A549 (cell line): ENCODE data around the gene ATP13A3. TPM values are rescaled to one million over a fixed set of nuclear protein-coding genes. Genes with fewer than 3 reads are reported as not detected.

Experiments used
- ATAC-seq, 2 experiments: fragments of 200-7000 bp in 1 of 2; fragments of >200 bp in 1 of 2; cut with Nextera tagmentation in 1 of 2; cut with Tn5 transposase in 1 of 2; 3 replicates each; pipeline versions ENCODE4 v1.8.0 to v1.9.1; 2018 to 2020; ENCODE audit warnings: mild to moderate bottlenecking in 1 of 2, moderate library complexity in 1 of 2
- CTCF ChIA-PET: fragments of 300-600 bp; sonication (Branson Sonifier 250); formaldehyde crosslinking; extraction: SDS; loops from one replicate; lab custom pipeline; 2021; ENCODE audit warnings: antibody characterized with exemption, inconsistent platforms; lab: Yijun Ruan, JAX
- POLR2A ChIA-PET: fragments of 350-600 bp; formaldehyde crosslinking; extraction: SDS; loops from one replicate; lab custom pipeline; 2021; ENCODE audit warnings: antibody characterized with exemption, inconsistent platforms; lab: Yijun Ruan, JAX
- DNase-seq, 2 experiments: peaks; one replicate each; pipeline versions ENCODE4 v3.0.0 to v3.0.0-alpha.2; 2011 to 2016; ENCODE audit warnings: low read depth in 1 of 2, low spot score in 1 of 2
- FAIRE-seq: peaks from 2 replicates; lab custom pipeline; 2011; peaks lifted over from hg19 to GRCh38; lab: Jason Lieb, UNC
- H3K27ac ChIP-seq, 2 experiments: fragments of >200 bp; sonication (Bioruptor Twin); formaldehyde crosslinking; 3 replicates each; pipeline ENCODE4 v1.5.1; 2016 to 2017
- H3K4me1 ChIP-seq: fragments of >200 bp; sonication (Bioruptor Twin); formaldehyde crosslinking; 3 replicates; pipeline ENCODE4 v1.6.1; 2016
- H3K4me2 ChIP-seq: fragments of >200 bp; sonication (Bioruptor Twin); formaldehyde crosslinking; 3 replicates; pipeline ENCODE4 v1.6.1; 2016
- H3K4me3 ChIP-seq: fragments of >200 bp; sonication (Bioruptor Twin); formaldehyde crosslinking; 3 replicates; pipeline ENCODE4 v1.5.1; 2016
- H3K9me3 ChIP-seq: fragments of >200 bp; sonication (Bioruptor Twin); formaldehyde crosslinking; 3 replicates; pipeline ENCODE4 v1.6.1; 2016
- BHLHE40 ChIP-seq: IDR thresholded peaks from 2 replicates; pipeline ENCODE4 v1.6.1; 2012; ENCODE audit warnings: low read depth, low read length, inconsistent platforms
- CEBPB ChIP-seq, 2 experiments: fragments of >200 bp in 1 of 2; sonication (Bioruptor Twin) in 1 of 2; formaldehyde crosslinking in 1 of 2; IDR thresholded peaks; 2 replicates each; pipeline ENCODE4 v1.6.1; 2012 to 2016
- CHD2 ChIP-seq: fragments of 150-350 bp; IDR thresholded peaks from 2 replicates; pipeline ENCODE4 v1.6.1; 2014; ENCODE audit warnings: low read length; ENCODE audit not compliant: partially characterized antibody
- CHD4 ChIP-seq: fragments of 200-600 bp; sonication (generic); IDR thresholded peaks from 2 replicates; pipeline ENCODE4 v1.6.1; 2016; ENCODE audit warnings: antibody characterized with exemption, mild to moderate bottlenecking, borderline replicate concordance
- EHF ChIP-seq: fragments of 250-450 bp; sonication (Bioruptor Pico); IDR thresholded peaks from 2 replicates; pipeline ENCODE4 v1.5.0; 2020; ENCODE audit warnings: mild to moderate bottlenecking
- EHMT2 ChIP-seq: fragments of 200-600 bp; sonication (generic); IDR thresholded peaks from 2 replicates; pipeline ENCODE4 v1.6.1; 2016; ENCODE audit warnings: antibody characterized with exemption, low read depth, mild to moderate bottlenecking, moderate library complexity
- ESRRA ChIP-seq: fragments of 150-350 bp; IDR thresholded peaks from 2 replicates; pipeline ENCODE4 v1.6.1; 2014; ENCODE audit warnings: mild to moderate bottlenecking, low read length, borderline replicate concordance
- FOSL2 ChIP-seq, 2 experiments: fragments of 450-650 bp in 1 of 2; fragments of >200 bp in 1 of 2; sonication (Bioruptor Twin) in 1 of 2; formaldehyde crosslinking; IDR thresholded peaks; 2 replicates each; pipeline versions ENCODE4 v1.5.0 to v1.6.1; 2016 to 2020; ENCODE audit warnings: mild to moderate bottlenecking in 1 of 2, moderate library complexity in 1 of 2
- HDAC2 ChIP-seq: fragments of 200-600 bp; sonication (generic); IDR thresholded peaks from 2 replicates; pipeline ENCODE4 v1.6.1; 2016
- KDM5A ChIP-seq: fragments of 200-600 bp; sonication (generic); IDR thresholded peaks from 2 replicates; pipeline ENCODE4 v1.6.1; 2016; ENCODE audit warnings: antibody characterized with exemption, mild to moderate bottlenecking
- MAZ ChIP-seq: fragments of 150-350 bp; IDR thresholded peaks from 2 replicates; pipeline ENCODE4 v1.6.1; 2014; ENCODE audit warnings: antibody characterized with exemption, low read depth, low read length, borderline replicate concordance
- MYC ChIP-seq: IDR thresholded peaks from 2 replicates; pipeline ENCODE4 v1.6.1; 2012; ENCODE audit warnings: mild to moderate bottlenecking, inconsistent platforms, low read length, improper control_type of control experiment, borderline replicate concordance
- NR3C1 ChIP-seq: fragments of >200 bp; sonication (Bioruptor Twin); formaldehyde crosslinking; IDR thresholded peaks from 3 replicates; pipeline ENCODE4 v1.6.1; 2017
- PHF8 ChIP-seq: fragments of 200-600 bp; sonication (generic); IDR thresholded peaks from 2 replicates; pipeline ENCODE4 v1.6.1; 2016; ENCODE audit warnings: low read depth, mild to moderate bottlenecking, antibody characterized with exemption, moderate library complexity, borderline replicate concordance
- POLR2AphosphoS2 ChIP-seq: conservative IDR thresholded peaks from 2 replicates; pipeline ENCODE4 v1.6.1; 2012; ENCODE audit warnings: low read length, improper control_type of control experiment, inconsistent platforms
- RARB ChIP-seq: fragments of 250-450 bp; sonication (Bioruptor Pico); IDR thresholded peaks from 2 replicates; pipeline ENCODE4 v1.8.0; 2021; ENCODE audit warnings: mild to moderate bottlenecking, moderate library complexity
- RCOR1 ChIP-seq: fragments of 150-350 bp; IDR thresholded peaks from 2 replicates; pipeline ENCODE4 v1.6.1; 2014; ENCODE audit warnings: antibody characterized with exemption, low read length, low read depth
- RNF2 ChIP-seq: fragments of 200-600 bp; sonication (generic); IDR thresholded peaks from 2 replicates; pipeline ENCODE4 v1.6.1; 2016; ENCODE audit warnings: low read depth, mild to moderate bottlenecking, antibody characterized with exemption, moderate library complexity, borderline replicate concordance
- SMC3 ChIP-seq: fragments of >200 bp; sonication (Bioruptor Twin); formaldehyde crosslinking; IDR thresholded peaks from 3 replicates; pipeline ENCODE4 v1.6.1; 2018; ENCODE audit warnings: inconsistent platforms
- WGBS: methylation state at CpG from one replicate; pipeline ENCODE4 v1.1.6; 2017; ENCODE audit errors: missing lambda C conversion rate; 5-methylcytosine and 5-hydroxymethylcytosine counted together
- polyA plus RNA-seq, 4 experiments: library from polyadenylated mRNA; depleted of rRNA in 3 of 4; stranded (reverse); fragments of >200 nt; fragmentation: RNase III in 1 of 4; extraction: RNeasy Plus Mini Kit Qiagen cat#74134 plus additional on column Dnase treatment in 1 of 4; gene quantifications; 2 replicates in 3 of 4; 3 replicates in 1 of 4; pipeline ENCODE4 v1.2.3, GENCODE V29; 2011 to 2017
- TF ChIP-seq, protein P1 (sequence below): fragments of 250-450 bp; sonication (Bioruptor Pico); IDR thresholded peaks from 2 replicates; pipeline ENCODE4 v1.5.0; 2021; ENCODE audit warnings: mild to moderate bottlenecking, moderate library complexity, borderline replicate concordance
- TF ChIP-seq, protein P2 (sequence below): fragments of 150-350 bp; IDR thresholded peaks from 2 replicates; pipeline ENCODE4 v1.6.1; 2014; ENCODE audit warnings: low read depth, mild to moderate bottlenecking, low read length
- TF ChIP-seq, protein P3 (sequence below): fragments of 250-450 bp; sonication (Bioruptor Pico); IDR thresholded peaks from 2 replicates; pipeline ENCODE4 v1.5.0; 2020; ENCODE audit warnings: low read depth, mild to moderate bottlenecking, moderate library complexity
- TF ChIP-seq, protein P4 (sequence below): fragments of 200-600 bp; sonication (generic); IDR thresholded peaks from 2 replicates; pipeline ENCODE4 v1.6.1; 2016; ENCODE audit warnings: antibody characterized with exemption, mild to moderate bottlenecking, moderate library complexity

The ATP13A3 gene
- polyA plus RNA-seq, 2 of the 4 experiments (the other 2 are of a cell fraction) = 63.6 to 102 TPM

DNA sequence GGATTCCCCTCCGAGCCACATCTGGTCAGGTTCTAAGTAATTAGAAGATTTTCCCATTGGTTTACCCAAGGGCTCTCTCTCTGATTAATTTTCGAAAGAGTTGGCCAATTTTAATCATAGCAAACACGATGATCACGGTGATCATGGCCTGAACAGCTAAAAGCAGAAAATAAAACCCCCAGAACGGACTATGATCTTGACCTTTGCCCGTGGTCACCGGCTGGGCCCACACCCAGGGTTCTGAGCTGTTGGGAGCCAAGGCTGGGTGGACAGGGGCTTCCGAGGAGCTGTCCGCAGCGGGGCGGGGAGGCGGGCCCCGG lies 90.3 kb downstream of the ATP13A3 start (continued):
- TF ChIP-seq, protein P1, sequence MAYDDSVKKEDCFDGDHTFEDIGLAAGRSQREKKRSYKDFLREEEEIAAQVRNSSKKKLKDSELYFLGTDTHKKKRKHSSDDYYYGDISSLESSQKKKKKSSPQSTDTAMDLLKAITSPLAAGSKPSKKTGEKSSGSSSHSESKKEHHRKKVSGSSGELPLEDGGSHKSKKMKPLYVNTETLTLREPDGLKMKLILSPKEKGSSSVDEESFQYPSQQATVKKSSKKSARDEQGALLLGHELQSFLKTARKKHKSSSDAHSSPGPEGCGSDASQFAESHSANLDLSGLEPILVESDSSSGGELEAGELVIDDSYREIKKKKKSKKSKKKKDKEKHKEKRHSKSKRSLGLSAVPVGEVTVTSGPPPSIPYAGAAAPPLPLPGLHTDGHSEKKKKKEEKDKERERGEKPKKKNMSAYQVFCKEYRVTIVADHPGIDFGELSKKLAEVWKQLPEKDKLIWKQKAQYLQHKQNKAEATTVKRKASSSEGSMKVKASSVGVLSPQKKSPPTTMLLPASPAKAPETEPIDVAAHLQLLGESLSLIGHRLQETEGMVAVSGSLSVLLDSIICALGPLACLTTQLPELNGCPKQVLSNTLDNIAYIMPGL (CRISPR knock-in tag) = no peak
- TF ChIP-seq CEBPB (IDR thresholded peaks at IDR 0.05) (no peak), KDM5A (no peak)

DNA sequence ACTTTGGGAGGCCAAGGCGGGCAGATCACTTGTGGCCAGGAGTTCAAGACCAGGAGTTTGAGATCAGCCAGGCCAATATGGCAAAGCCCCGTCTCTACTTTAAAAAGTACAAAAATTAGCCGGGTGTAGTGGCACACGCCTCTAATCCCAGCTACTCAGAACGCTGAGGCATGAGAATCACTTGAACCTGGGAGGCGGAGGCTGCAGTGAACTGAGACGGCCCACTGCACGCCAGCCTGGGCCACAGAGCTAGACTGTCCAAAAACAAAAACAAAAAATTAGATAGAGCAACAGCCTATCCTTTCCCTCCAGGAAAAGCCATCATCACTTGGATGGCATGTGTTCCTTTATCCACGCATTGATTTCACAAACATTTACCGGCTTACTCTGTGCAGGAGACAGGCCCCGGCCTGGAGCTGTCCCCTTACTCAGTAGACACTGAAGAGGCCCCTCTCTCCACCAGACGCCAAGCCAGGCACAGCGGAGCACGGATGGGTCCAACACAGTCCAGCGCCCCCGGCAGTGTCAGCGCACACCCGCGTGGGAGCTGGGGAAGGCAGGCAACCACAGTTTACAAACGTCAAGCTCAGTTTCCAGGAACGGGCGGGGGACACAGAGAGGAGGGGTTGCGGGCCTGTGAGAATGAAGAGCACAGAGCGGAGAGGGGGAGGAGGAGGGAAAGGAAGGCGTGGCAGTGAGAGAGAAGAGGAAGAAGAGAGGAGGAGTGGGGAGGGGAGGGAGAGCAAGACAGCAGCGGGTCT lies 90.8 kb downstream of the ATP13A3 start:
- WGBS = 76% methylated on average over 16 of the region's 26 CpGs
- no peak for TF ChIP-seq RCOR1
- TF ChIP-seq CHD4 = no peak
- TF ChIP-seq BHLHE40 = no peak
- TF ChIP-seq RNF2 = no peak
- TF ChIP-seq, protein P2, sequence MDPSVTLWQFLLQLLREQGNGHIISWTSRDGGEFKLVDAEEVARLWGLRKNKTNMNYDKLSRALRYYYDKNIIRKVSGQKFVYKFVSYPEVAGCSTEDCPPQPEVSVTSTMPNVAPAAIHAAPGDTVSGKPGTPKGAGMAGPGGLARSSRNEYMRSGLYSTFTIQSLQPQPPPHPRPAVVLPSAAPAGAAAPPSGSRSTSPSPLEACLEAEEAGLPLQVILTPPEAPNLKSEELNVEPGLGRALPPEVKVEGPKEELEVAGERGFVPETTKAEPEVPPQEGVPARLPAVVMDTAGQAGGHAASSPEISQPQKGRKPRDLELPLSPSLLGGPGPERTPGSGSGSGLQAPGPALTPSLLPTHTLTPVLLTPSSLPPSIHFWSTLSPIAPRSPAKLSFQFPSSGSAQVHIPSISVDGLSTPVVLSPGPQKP = no peak
- no peak for TF ChIP-seq POLR2AphosphoS2
- TF ChIP-seq FOSL2 (IDR thresholded peaks at IDR 0.05) = no peak
- TF ChIP-seq FOSL2 (CRISPR knock-in tag; IDR thresholded peaks at IDR 0.05) = no peak
- no peak for TF ChIP-seq NR3C1
- TF ChIP-seq, protein P3, sequence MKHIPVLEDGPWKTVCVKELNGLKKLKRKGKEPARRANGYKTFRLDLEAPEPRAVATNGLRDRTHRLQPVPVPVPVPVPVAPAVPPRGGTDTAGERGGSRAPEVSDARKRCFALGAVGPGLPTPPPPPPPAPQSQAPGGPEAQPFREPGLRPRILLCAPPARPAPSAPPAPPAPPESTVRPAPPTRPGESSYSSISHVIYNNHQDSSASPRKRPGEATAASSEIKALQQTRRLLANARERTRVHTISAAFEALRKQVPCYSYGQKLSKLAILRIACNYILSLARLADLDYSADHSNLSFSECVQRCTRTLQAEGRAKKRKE = no peak
- TF ChIP-seq ESRRA = no peak
- no peak for TF ChIP-seq PHF8
- TF ChIP-seq HDAC2 = no peak
- no peak for TF ChIP-seq SMC3
- TF ChIP-seq CHD2 = no peak
- TF ChIP-seq EHF (CRISPR knock-in tag) = no peak
- TF ChIP-seq, all 56 proteins: peak for 0
- no peak; a peak in 1 of 6 replicates for ATAC-seq
- no peaks in the 10 kb centered on the region for H3K4me1 ChIP-seq
- peaks cover 7% of the 10 kb centered on the region; the same call in 1 of the 3 replicates for H3K9me3 ChIP-seq
- no peak for FAIRE-seq
- CTCF ChIA-PET = interaction anchor here (1.0 to 1.9 kb wide), 6 partner anchors 8 to 615 kb away, joined by 3 to 7 read pairs (median 4); no protein-coding TSS in a partner anchor
- H3K4me3 ChIP-seq = no peak overlapping the region
- DNase-seq = no peak
- H3K4me2 ChIP-seq = no peak overlapping the region
- H3K27ac ChIP-seq = no peak overlapping the region
- POLR2A ChIA-PET = no interaction called here

DNA sequence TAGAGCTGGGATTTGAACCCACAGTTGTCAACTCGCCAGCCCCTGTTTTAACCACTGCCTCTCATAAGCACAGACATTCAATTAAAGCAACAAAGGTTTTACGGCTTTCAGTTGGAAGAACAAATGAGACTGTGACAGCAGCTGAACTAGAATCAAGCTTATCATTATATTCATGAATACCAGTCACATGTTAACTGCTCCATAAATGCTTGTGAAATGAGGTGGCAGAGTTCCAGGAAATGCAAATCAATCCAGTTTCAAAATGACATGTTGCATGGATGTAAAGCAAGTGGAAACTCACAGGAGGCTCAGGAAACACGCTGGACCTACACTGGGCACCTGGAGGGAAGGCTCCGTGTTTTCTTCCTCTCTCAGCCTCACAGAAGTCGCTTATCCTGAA lies 91.6 kb downstream of the ATP13A3 start:
- ChIA-PET POLR2A (no interaction called here), CTCF (interaction anchor here (0.5 to 1.9 kb wide), 6 partner anchors 9 to 1138 kb away, joined by 3 to 7 read pairs (median 4); no protein-coding TSS in a partner anchor)
- WGBS = 73% methylated on average over 5 of the region's 5 CpGs
- ATAC-seq (no peak), FAIRE-seq (no peak), DNase-seq (no peak)
- no peak overlapping the region for H3K4me2 ChIP-seq
- TF ChIP-seq RARB (CRISPR knock-in tag) = no peak
- TF ChIP-seq FOSL2 (IDR thresholded peaks at IDR 0.05) = no peak
- no peak for TF ChIP-seq FOSL2 (CRISPR knock-in tag; IDR thresholded peaks at IDR 0.05)
- no peak for TF ChIP-seq MYC
- no peak for TF ChIP-seq EHMT2
- TF ChIP-seq, protein P4, sequence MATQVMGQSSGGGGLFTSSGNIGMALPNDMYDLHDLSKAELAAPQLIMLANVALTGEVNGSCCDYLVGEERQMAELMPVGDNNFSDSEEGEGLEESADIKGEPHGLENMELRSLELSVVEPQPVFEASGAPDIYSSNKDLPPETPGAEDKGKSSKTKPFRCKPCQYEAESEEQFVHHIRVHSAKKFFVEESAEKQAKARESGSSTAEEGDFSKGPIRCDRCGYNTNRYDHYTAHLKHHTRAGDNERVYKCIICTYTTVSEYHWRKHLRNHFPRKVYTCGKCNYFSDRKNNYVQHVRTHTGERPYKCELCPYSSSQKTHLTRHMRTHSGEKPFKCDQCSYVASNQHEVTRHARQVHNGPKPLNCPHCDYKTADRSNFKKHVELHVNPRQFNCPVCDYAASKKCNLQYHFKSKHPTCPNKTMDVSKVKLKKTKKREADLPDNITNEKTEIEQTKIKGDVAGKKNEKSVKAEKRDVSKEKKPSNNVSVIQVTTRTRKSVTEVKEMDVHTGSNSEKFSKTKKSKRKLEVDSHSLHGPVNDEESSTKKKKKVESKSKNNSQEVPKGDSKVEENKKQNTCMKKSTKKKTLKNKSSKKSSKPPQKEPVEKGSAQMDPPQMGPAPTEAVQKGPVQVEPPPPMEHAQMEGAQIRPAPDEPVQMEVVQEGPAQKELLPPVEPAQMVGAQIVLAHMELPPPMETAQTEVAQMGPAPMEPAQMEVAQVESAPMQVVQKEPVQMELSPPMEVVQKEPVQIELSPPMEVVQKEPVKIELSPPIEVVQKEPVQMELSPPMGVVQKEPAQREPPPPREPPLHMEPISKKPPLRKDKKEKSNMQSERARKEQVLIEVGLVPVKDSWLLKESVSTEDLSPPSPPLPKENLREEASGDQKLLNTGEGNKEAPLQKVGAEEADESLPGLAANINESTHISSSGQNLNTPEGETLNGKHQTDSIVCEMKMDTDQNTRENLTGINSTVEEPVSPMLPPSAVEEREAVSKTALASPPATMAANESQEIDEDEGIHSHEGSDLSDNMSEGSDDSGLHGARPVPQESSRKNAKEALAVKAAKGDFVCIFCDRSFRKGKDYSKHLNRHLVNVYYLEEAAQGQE = no peak
- no peak for TF ChIP-seq MAZ
- H3K4me1 ChIP-seq = no peaks in the 10 kb centered on the region
- no peak overlapping the region for H3K27ac ChIP-seq
- peaks cover 14% of the 10 kb centered on the region; the same call in 1 of the 3 replicates for H3K9me3 ChIP-seq
- no peak overlapping the region for H3K4me3 ChIP-seq
